CD14-positive monocyte (primary cell): ENCODE results near the gene CASD1. TPM values are rescaled to one million over a fixed set of nuclear protein-coding genes. Genes with fewer than 3 reads are reported as not detected.

ENCODE experiments used
- DNase-seq, 3 donors: peaks; one replicate each; pipeline ENCODE4 v3.0.0-alpha.2; 2011 to 2022
- H2AFZ ChIP-seq: 2 replicates; pipeline ENCODE4 v1.6.0; 2012; ENCODE audit warnings: mild to moderate bottlenecking, low read depth, low read length, inconsistent platforms; ENCODE audit not compliant: insufficient read depth, poor library complexity, severe bottlenecking
- H3K27ac ChIP-seq, 2 donors: 1 replicate in 1 of 2; 2 replicates in 1 of 2; pipeline ENCODE4 v1.5.1; 2012 to 2013; ENCODE audit warnings: low read length in 2 of 2, control low read depth in 1 of 2, inconsistent platforms in 1 of 2, low read depth in 1 of 2, mild to moderate bottlenecking in 1 of 2
- H3K27me3 ChIP-seq, 2 donors: one replicate each; pipeline versions ENCODE4 v1.6.0 to v1.6.1; 2011 to 2013; ENCODE audit warnings: low read length in 2 of 2; ENCODE audit not compliant: control insufficient read depth in 2 of 2, insufficient read depth in 2 of 2
- H3K36me3 ChIP-seq, 2 donors: replicated peaks in 1 of 2; 1 replicate in 1 of 2; 2 replicates in 1 of 2; pipeline versions ENCODE4 v1.5.1 to v1.6.1; 2012 to 2013; ENCODE audit warnings: low read length in 2 of 2, control low read depth in 1 of 2, inconsistent platforms in 1 of 2, mild to moderate bottlenecking in 1 of 2; ENCODE audit not compliant: insufficient read depth in 2 of 2, control insufficient read depth in 1 of 2
- H3K4me1 ChIP-seq, 2 donors: 1 replicate in 1 of 2; 2 replicates in 1 of 2; pipeline versions ENCODE4 v1.5.1 to v1.6.1; 2012 to 2013; ENCODE audit warnings: low read length in 2 of 2, control low read depth in 1 of 2, inconsistent platforms in 1 of 2, mild to moderate bottlenecking in 1 of 2, moderate library complexity in 1 of 2; ENCODE audit not compliant: insufficient read depth in 2 of 2, control insufficient read depth in 1 of 2
- H3K4me2 ChIP-seq: replicated peaks from 2 replicates; pipeline ENCODE3; 2012; ENCODE audit warnings: low read length, moderate library complexity, mild to moderate bottlenecking; ENCODE audit not compliant: poor library complexity, severe bottlenecking; ENCODE audit errors: extremely low read depth
- H3K4me3 ChIP-seq, 3 experiments: fragments of 200-600 bp in 1 of 3; sonication (generic) in 1 of 3; replicated peaks in 1 of 3; 1 replicate in 2 of 3; 2 replicates in 1 of 3; pipeline ENCODE4 v1.5.1; 2011 to 2013; ENCODE audit warnings: low read length in 3 of 3, mild to moderate bottlenecking in 3 of 3, control low read depth in 2 of 3, low read depth in 2 of 3, inconsistent platforms in 1 of 3, moderate library complexity in 1 of 3
- H3K79me2 ChIP-seq: 2 replicates; pipeline ENCODE4 v1.6.0; 2012; ENCODE audit warnings: mild to moderate bottlenecking, control low read depth, inconsistent platforms, low read length, moderate library complexity; ENCODE audit not compliant: insufficient read depth
- H3K9ac ChIP-seq: 2 replicates; pipeline ENCODE4 v1.6.0; 2017; ENCODE audit warnings: low read length, mild to moderate bottlenecking; ENCODE audit not compliant: insufficient read depth, poor library complexity, severe bottlenecking
- H3K9me3 ChIP-seq, 2 donors: replicated peaks in 1 of 2; 1 replicate in 1 of 2; 2 replicates in 1 of 2; pipeline versions ENCODE4 v1.5.1 to v1.6.1; 2012 to 2013; ENCODE audit warnings: low read length in 2 of 2, control low read depth in 1 of 2; ENCODE audit not compliant: control insufficient read depth in 1 of 2, insufficient read depth in 1 of 2
- H4K20me1 ChIP-seq: 2 replicates; pipeline ENCODE4 v1.6.0; 2012; ENCODE audit warnings: mild to moderate bottlenecking, low read length, control low read depth, moderate library complexity; ENCODE audit not compliant: insufficient read depth
- H3K27ac Mint-ChIP-seq, 7 donors: one replicate each; pipeline ENCODE4 v1.8.0; 2020; ENCODE audit warnings: mild to moderate bottlenecking in 7 of 7, mixed read lengths in 7 of 7, moderate library complexity in 6 of 7, inconsistent platforms in 2 of 7
- H3K27me3 Mint-ChIP-seq, 3 donors: one replicate each; pipeline ENCODE4 v1.8.0; 2021 to 2022; ENCODE audit warnings: low read depth in 3 of 3, mild to moderate bottlenecking in 3 of 3, mixed read lengths in 3 of 3, moderate library complexity in 3 of 3, inconsistent platforms in 1 of 3
- H3K36me3 Mint-ChIP-seq, 2 donors: one replicate each; pipeline ENCODE4 v1.8.0; 2020; ENCODE audit warnings: mixed read lengths in 2 of 2, inconsistent platforms in 1 of 2, mild to moderate bottlenecking in 1 of 2
- H3K4me1 Mint-ChIP-seq: one replicate; pipeline ENCODE4 v1.8.0; 2020; ENCODE audit warnings: mild to moderate bottlenecking, mixed read lengths
- H3K4me3 Mint-ChIP-seq, 2 donors: one replicate each; pipeline ENCODE4 v1.8.0; 2020; ENCODE audit warnings: mild to moderate bottlenecking in 2 of 2, mixed read lengths in 2 of 2, moderate library complexity in 1 of 2
- H3K9me3 Mint-ChIP-seq, 7 donors: one replicate each; pipeline ENCODE4 v1.8.0; 2020 to 2022; ENCODE audit warnings: mixed read lengths in 7 of 7, mild to moderate bottlenecking in 6 of 7, moderate library complexity in 6 of 7, inconsistent platforms in 2 of 7
- CTCF ChIP-seq: fragments of 200-600 bp; IDR thresholded peaks from one replicate; pipeline ENCODE4 v1.8.0; 2022; ENCODE audit warnings: antibody characterized with exemption, mild to moderate bottlenecking
- WGBS: methylation state at CpG from one replicate; pipeline ENCODE4 v1.1.5; 2013; ENCODE audit warnings: missing lambda C conversion rate; ENCODE audit not compliant: insufficient coverage; 5-methylcytosine and 5-hydroxymethylcytosine counted together
- intact Hi-C, 2 donors: fragments of 100-400 bp; cut with micrococcal nuclease; formaldehyde crosslinking; loops; one replicate each; pipeline versions ENCODE4 v1.15.0 to v1.15.1; 2023
- polyA plus RNA-seq, 3 donors: library from polyadenylated mRNA; depleted of rRNA in 1 of 3; unstranded in 2 of 3; stranded (reverse) in 1 of 3; fragments of 300-500 nt in 2 of 3; fragments of >200 nt in 1 of 3; fragmentation: Illumina TruSeq in 2 of 3; gene quantifications; 1 replicate in 2 of 3; 2 replicates in 1 of 3; pipeline ENCODE4 v1.2.3, GENCODE V29; 2012 to 2021

CASD1 gene
- polyA plus RNA-seq, 3 donors = 2.0 to 4.4 (median 3.6) TPM

- Histone ChIP-seq H3K4me3 (no peak overlapping the region), H3K79me2 (no peaks in the 10 kb centered on the region), H4K20me1 (no peaks in the 10 kb centered on the region), H3K4me2 (no peak overlapping the region), H3K27ac (no peak overlapping the region), H2AFZ (no peak overlapping the region), H3K9me3 (no peaks in the 10 kb centered on the region), H3K36me3 (no peaks in the 10 kb centered on the region), H3K4me1 (no peaks in the 10 kb centered on the region), H3K27me3 (no peaks in the 10 kb centered on the region), H3K9ac (no peak overlapping the region)
- intact Hi-C loops = no loop called here
- no peak for TF ChIP-seq CTCF
- H3K9me3 Mint-ChIP-seq = peaks cover 0 to 4% (median 3%) of the 10 kb centered on the region in 7 donors
- no peak overlapping the region for H3K4me3 Mint-ChIP-seq
- H3K36me3 Mint-ChIP-seq = no peaks in the 10 kb centered on the region
- no peaks in the 10 kb centered on the region for H3K27me3 Mint-ChIP-seq
- no peak overlapping the region for H3K27ac Mint-ChIP-seq
- H3K4me1 Mint-ChIP-seq = no peaks in the 10 kb centered on the region
- no CpG with 5 or more reads among the region's 2 CpGs for WGBS
- DNase-seq = no peak
Measured at GRCh38 chr7:94471604-94472003, 38.0 kb upstream of the CASD1 start.

- no peaks in the 10 kb centered on the region for H3K4me1 Mint-ChIP-seq
- no peak for TF ChIP-seq CTCF
Measured at GRCh38 chr7:94472608-94473007, 37.0 kb upstream of the CASD1 start.

More at GRCh38 chr7:94472608-94473007, 37.0 kb upstream of the CASD1 start:
- whole genome bisulfite sequencing = no CpG with 5 or more reads among the region's 1 CpG
- Histone ChIP-seq H3K36me3 (no peaks in the 10 kb centered on the region), H3K27ac (no peak overlapping the region), H3K4me1 (no peaks in the 10 kb centered on the region), H2AFZ (no peak overlapping the region), H3K4me3 (no peak overlapping the region), H3K9ac (no peak overlapping the region), H3K27me3 (no peaks in the 10 kb centered on the region), H3K79me2 (no peaks in the 10 kb centered on the region), H4K20me1 (no peaks in the 10 kb centered on the region), H3K4me2 (no peak overlapping the region), H3K9me3 (no peaks in the 10 kb centered on the region)
- DNase-seq = no peak
- no peak overlapping the region for H3K27ac Mint-ChIP-seq
- H3K36me3 Mint-ChIP-seq = no peaks in the 10 kb centered on the region
- peaks cover 0 to 6% (median 3%) of the 10 kb centered on the region in 7 donors for H3K9me3 Mint-ChIP-seq
- intact Hi-C loops = no loop called here
- H3K27me3 Mint-ChIP-seq = no peaks in the 10 kb centered on the region
- H3K4me3 Mint-ChIP-seq = no peak overlapping the region
